Urothelium cell line (cell line): ENCODE results near the gene ASCC1.
"Not testable (repeated sequence)": the region's sequence is repeated elsewhere in the genome, so short reads cannot be mapped to it uniquely, and the experiment has no call there.

Experiments used
- DNase-seq: peaks from one replicate; pipeline ENCODE4 v3.0.0; 2011; ENCODE audit warnings: low spot score, mixed read lengths
- FAIRE-seq: peaks from 2 replicates; lab custom pipeline; 2011; peaks lifted over from hg19 to GRCh38; lab: Jason Lieb, UNC

ASCC1 gene

GRCh38 chr10:72133517-72133916 lies 82.6 kb downstream of the ASCC1 start:
- FAIRE-seq (no peak), DNase-seq (no peak)

GRCh38 chr10:72132854-72133253 lies 83.2 kb downstream of the ASCC1 start:
- no peak for DNase-seq
- FAIRE-seq = no peak

GRCh38 chr10:72127571-72127970 lies 88.5 kb downstream of the ASCC1 start:
- DNase-seq (no peak), FAIRE-seq (peak; percentile 52)

- no peak for FAIRE-seq
These were observed 89.2 kb downstream of the ASCC1 start for GRCh38 chr10:72126872-72127232.

GRCh38 chr10:72126184-72126871 lies 89.7 kb downstream of the ASCC1 start:
- DNase-seq = no peak
- FAIRE-seq = no peak

More at GRCh38 chr10:72126872-72127232, 89.2 kb downstream of the ASCC1 start:
- DNase-seq = no peak

- FAIRE-seq = no peak
These were observed 91.1 kb downstream of the ASCC1 start for GRCh38 chr10:72124989-72125388.

GRCh38 chr10:72124381-72124780 lies 91.7 kb downstream of the ASCC1 start:
- FAIRE-seq (no peak), DNase-seq (no peak)

More at GRCh38 chr10:72124989-72125388, 91.1 kb downstream of the ASCC1 start:
- DNase-seq = no peak

- FAIRE-seq = no peak
These were observed 92.5 kb downstream of the ASCC1 start for GRCh38 chr10:72123616-72124015.

GRCh38 chr10:72122221-72122620 lies 93.9 kb downstream of the ASCC1 start:
- DNase-seq = no peak
- FAIRE-seq = no peak

More at GRCh38 chr10:72123616-72124015, 92.5 kb downstream of the ASCC1 start:
- no peak for DNase-seq

- FAIRE-seq = no peak
- no peak for DNase-seq
These were observed 94.7 kb downstream of the ASCC1 start for GRCh38 chr10:72121389-72121788.

- no peak for DNase-seq
- no peak for FAIRE-seq
These were observed 99.7 kb downstream of the ASCC1 start for GRCh38 chr10:72116372-72116771.

- DNase-seq = no peak
- FAIRE-seq = no peak
These were observed 101.2 kb downstream of the ASCC1 start for GRCh38 chr10:72114706-72115450.

- FAIRE-seq = no peak
- no peak for DNase-seq
These were observed 105.2 kb downstream of the ASCC1 start for GRCh38 chr10:72110673-72111401.

- no peak for DNase-seq
- no peak for FAIRE-seq
These were observed 106.4 kb downstream of the ASCC1 start for GRCh38 chr10:72109636-72110157.

GRCh38 chr10:72108830-72109635 lies 107.0 kb downstream of the ASCC1 start:
- no peak for DNase-seq
- peak; percentile 53 for FAIRE-seq

GRCh38 chr10:72108004-72108370 lies 108.1 kb downstream of the ASCC1 start:
- DNase-seq, FAIRE-seq: not testable (repeated sequence)

- DNase-seq = peak; percentile 77
- no peak for FAIRE-seq
These were observed 108.6 kb downstream of the ASCC1 start for GRCh38 chr10:72107325-72108003.

- DNase-seq = no peak
- no peak for FAIRE-seq
These were observed 109.2 kb downstream of the ASCC1 start for GRCh38 chr10:72106896-72107295.

- FAIRE-seq = no peak
- DNase-seq = no peak
These were observed 109.8 kb downstream of the ASCC1 start for GRCh38 chr10:72106154-72106849.
